ENCODE results near the gene PDE2A.

The PDE2A gene

GRCh38 chr11:72688929-72689328 lies 14.7 kb upstream of the PDE2A start:
- Histone ChIP-seq H3K27me3 (ENCODE audit: control insufficient read depth, insufficient read depth, low read length) (no peaks in the 10 kb centered on the region), H3K27ac (ENCODE audit: low read length) (no peak overlapping the region), H3K4me1 (ENCODE audit: control insufficient read depth, low read depth, low read length) (no peaks in the 10 kb centered on the region), H3K9ac (ENCODE audit: low read length) (no peak overlapping the region), H3K4me3 (ENCODE audit: low read length) (no peak overlapping the region), H3K36me3 (ENCODE audit: control insufficient read depth, low read depth, low read length) (peaks cover 6% of the 10 kb centered on the region), H3K9me3 (ENCODE audit: control insufficient read depth, low read depth, low read length) (no peaks in the 10 kb centered on the region)

DNA sequence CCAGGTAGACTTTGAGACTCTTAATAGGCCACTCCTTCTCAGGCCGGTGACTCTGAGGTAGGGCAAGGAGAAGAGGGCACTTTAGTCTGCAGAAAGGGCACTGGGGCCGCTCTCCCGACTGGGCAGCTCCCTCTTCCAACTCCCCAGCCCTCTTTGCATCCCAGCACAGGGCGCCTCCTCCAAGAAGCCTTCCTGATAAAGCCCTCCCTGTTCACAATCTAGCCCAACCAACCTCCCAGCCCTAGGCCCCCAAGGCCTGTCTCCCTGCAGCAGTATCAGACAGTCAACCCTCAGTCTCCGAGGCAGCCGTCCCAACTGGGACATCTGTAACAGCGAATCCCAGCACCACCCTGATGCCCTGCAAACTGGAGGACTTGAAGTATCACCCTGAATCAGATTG lies 14.3 kb upstream of the PDE2A start:
- Histone ChIP-seq H3K9ac (ENCODE audit: low read length) (no peak overlapping the region), H3K36me3 (ENCODE audit: control insufficient read depth, low read depth, low read length) (peaks cover 6% of the 10 kb centered on the region)

DNA sequence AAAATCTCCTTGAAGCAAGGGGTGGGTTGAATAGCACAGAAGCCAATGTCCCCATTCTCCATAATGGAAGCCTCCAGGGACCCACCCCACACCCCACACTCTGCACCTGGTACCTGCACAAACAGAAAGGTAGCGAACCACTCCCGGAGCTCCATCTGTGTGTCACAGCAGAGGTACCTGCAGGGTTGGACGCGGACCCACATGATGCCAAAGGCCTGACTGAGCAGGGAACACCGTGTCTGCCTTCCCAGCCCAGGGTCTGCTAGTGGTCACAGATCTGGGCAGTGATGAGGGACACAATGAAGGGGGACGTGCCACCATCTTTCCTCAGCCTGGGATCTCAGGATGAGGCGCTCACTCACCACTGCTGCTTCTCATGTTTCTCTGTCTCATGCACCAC lies 13.1 kb upstream of the PDE2A start:
- Histone ChIP-seq H3K9me3 (ENCODE audit: control insufficient read depth, low read depth, low read length) (no peaks in the 10 kb centered on the region), H3K4me3 (ENCODE audit: low read length) (no peak overlapping the region), H3K9ac (ENCODE audit: low read length) (no peak overlapping the region), H3K27me3 (ENCODE audit: control insufficient read depth, insufficient read depth, low read length) (no peaks in the 10 kb centered on the region), H3K36me3 (ENCODE audit: control insufficient read depth, low read depth, low read length) (no peaks in the 10 kb centered on the region), H3K4me1 (ENCODE audit: control insufficient read depth, low read depth, low read length) (no peaks in the 10 kb centered on the region), H3K27ac (ENCODE audit: low read length) (no peak overlapping the region)

More for the DNA sequence above, 14.3 kb upstream of the PDE2A start:
- Histone ChIP-seq H3K4me3 (ENCODE audit: low read length) (no peak overlapping the region), H3K4me1 (ENCODE audit: control insufficient read depth, low read depth, low read length) (no peaks in the 10 kb centered on the region), H3K27ac (ENCODE audit: low read length) (no peak overlapping the region), H3K9me3 (ENCODE audit: control insufficient read depth, low read depth, low read length) (no peaks in the 10 kb centered on the region), H3K27me3 (ENCODE audit: control insufficient read depth, insufficient read depth, low read length) (no peaks in the 10 kb centered on the region)

- H3K27ac ChIP-seq (ENCODE audit: low read length) = no peak overlapping the region
- no peaks in the 10 kb centered on the region for H3K4me1 ChIP-seq (ENCODE audit: control insufficient read depth, low read depth, low read length)
- H3K36me3 ChIP-seq (ENCODE audit: control insufficient read depth, low read depth, low read length) = no peaks in the 10 kb centered on the region
Observed at GRCh38 chr11:72686639-72687220, 12.5 kb upstream of the PDE2A start.

GRCh38 chr11:72685560-72686480 lies 11.6 kb upstream of the PDE2A start:
- Histone ChIP-seq H3K9me3 (ENCODE audit: control insufficient read depth, low read depth, low read length) (no peaks in the 10 kb centered on the region), H3K27me3 (ENCODE audit: control insufficient read depth, insufficient read depth, low read length) (no peaks in the 10 kb centered on the region), H3K9ac (ENCODE audit: low read length) (no peak overlapping the region), H3K4me1 (ENCODE audit: control insufficient read depth, low read depth, low read length) (no peaks in the 10 kb centered on the region), H3K27ac (ENCODE audit: low read length) (no peak overlapping the region), H3K36me3 (ENCODE audit: control insufficient read depth, low read depth, low read length) (no peaks in the 10 kb centered on the region), H3K4me3 (ENCODE audit: low read length) (no peak overlapping the region)

More at GRCh38 chr11:72686639-72687220, 12.5 kb upstream of the PDE2A start:
- H3K9ac ChIP-seq (ENCODE audit: low read length) = no peak overlapping the region
- H3K4me3 ChIP-seq (ENCODE audit: low read length) = no peak overlapping the region
- no peaks in the 10 kb centered on the region for H3K9me3 ChIP-seq (ENCODE audit: control insufficient read depth, low read depth, low read length)
- H3K27me3 ChIP-seq (ENCODE audit: control insufficient read depth, insufficient read depth, low read length) = no peaks in the 10 kb centered on the region

DNA sequence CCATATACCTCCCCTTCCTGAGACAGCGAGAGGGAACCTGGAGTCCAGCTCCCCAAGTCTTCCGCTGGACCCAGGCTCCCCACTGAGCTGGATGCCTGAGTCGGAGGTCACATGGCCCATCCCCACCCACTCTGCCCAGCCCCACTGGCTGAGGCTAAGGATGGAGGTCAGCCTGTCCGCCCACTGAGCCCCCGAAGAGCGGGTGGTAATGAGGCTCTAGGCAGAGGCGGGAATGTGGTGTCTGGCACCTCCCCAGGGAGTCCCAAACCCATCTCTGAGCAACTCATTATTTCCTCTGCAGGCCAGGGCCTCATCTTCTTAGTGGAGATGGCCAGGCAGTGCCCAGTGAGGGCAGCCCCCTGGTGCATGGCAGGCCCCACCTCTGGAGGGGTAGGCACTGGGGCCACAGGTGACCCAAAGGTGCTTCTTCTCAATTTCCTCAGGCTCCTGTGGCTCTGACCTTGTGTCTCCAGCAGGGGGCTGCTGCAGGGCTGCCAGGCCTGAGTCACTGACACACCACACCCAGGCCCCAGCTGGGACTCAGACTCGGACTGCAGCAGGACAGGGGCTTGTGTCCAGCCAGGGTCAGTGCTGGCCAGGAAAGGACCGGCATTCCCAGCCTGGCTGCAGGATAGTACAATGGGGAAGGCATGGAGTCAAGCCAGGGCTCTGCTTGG lies 10.2 kb upstream of the PDE2A start:
- H3K9ac ChIP-seq (ENCODE audit: low read length) = no peak overlapping the region
- H3K27me3 ChIP-seq (ENCODE audit: control insufficient read depth, insufficient read depth, low read length) = peaks cover 4% of the 10 kb centered on the region
- H3K4me1 ChIP-seq (ENCODE audit: control insufficient read depth, low read depth, low read length) = no peaks in the 10 kb centered on the region
- H3K9me3 ChIP-seq (ENCODE audit: control insufficient read depth, low read depth, low read length) = no peaks in the 10 kb centered on the region
- no peak overlapping the region for H3K4me3 ChIP-seq (ENCODE audit: low read length)
- no peaks in the 10 kb centered on the region for H3K36me3 ChIP-seq (ENCODE audit: control insufficient read depth, low read depth, low read length)
- no peak overlapping the region for H3K27ac ChIP-seq (ENCODE audit: low read length)

DNA sequence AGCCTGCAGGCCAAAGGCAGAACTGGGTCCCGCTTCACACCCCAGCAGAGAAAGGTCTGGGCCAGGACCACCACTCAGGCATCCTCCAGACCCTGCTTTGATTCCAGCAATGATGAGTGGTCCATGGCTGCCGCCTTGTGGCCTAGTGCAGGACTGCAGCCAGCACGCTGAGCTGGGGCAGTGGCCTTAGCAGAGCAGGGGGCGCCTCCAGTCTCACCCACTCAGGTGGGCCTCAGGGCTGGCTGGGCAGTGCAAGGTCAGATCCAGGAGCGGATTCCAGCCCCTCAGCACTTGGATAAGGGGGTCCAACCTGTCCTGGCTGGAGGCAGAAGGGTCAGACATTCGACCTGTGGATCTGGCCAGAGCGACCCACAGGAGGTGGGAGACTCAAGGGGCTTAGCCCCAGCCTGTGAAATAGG lies 9.6 kb upstream of the PDE2A start:
- H3K4me1 ChIP-seq (ENCODE audit: control insufficient read depth, low read depth, low read length) = no peaks in the 10 kb centered on the region
- H3K9ac ChIP-seq (ENCODE audit: low read length) = no peak overlapping the region
- H3K27me3 ChIP-seq (ENCODE audit: control insufficient read depth, insufficient read depth, low read length) = peaks cover 10% of the 10 kb centered on the region
- no peak overlapping the region for H3K27ac ChIP-seq (ENCODE audit: low read length)
- H3K4me3 ChIP-seq (ENCODE audit: low read length) = no peak overlapping the region
- H3K9me3 ChIP-seq (ENCODE audit: control insufficient read depth, low read depth, low read length) = no peaks in the 10 kb centered on the region
- no peaks in the 10 kb centered on the region for H3K36me3 ChIP-seq (ENCODE audit: control insufficient read depth, low read depth, low read length)

GRCh38 chr11:72682858-72683243 lies 8.6 kb upstream of the PDE2A start:
- H3K27ac ChIP-seq (ENCODE audit: low read length) = no peak overlapping the region

GRCh38 chr11:72682238-72682857 lies 8.1 kb upstream of the PDE2A start:
- Histone ChIP-seq H3K27me3 (ENCODE audit: control insufficient read depth, insufficient read depth, low read length) (peaks cover 24% of the 10 kb centered on the region), H3K36me3 (ENCODE audit: control insufficient read depth, low read depth, low read length) (no peaks in the 10 kb centered on the region), H3K9me3 (ENCODE audit: control insufficient read depth, low read depth, low read length) (no peaks in the 10 kb centered on the region), H3K4me1 (ENCODE audit: control insufficient read depth, low read depth, low read length) (no peaks in the 10 kb centered on the region), H3K27ac (ENCODE audit: low read length) (no peak overlapping the region), H3K9ac (ENCODE audit: low read length) (no peak overlapping the region), H3K4me3 (ENCODE audit: low read length) (no peak overlapping the region)

More at GRCh38 chr11:72682858-72683243, 8.6 kb upstream of the PDE2A start:
- H3K36me3 ChIP-seq (ENCODE audit: control insufficient read depth, low read depth, low read length) = no peaks in the 10 kb centered on the region
- H3K4me1 ChIP-seq (ENCODE audit: control insufficient read depth, low read depth, low read length) = no peaks in the 10 kb centered on the region
- no peak overlapping the region for H3K4me3 ChIP-seq (ENCODE audit: low read length)
- no peak overlapping the region for H3K9ac ChIP-seq (ENCODE audit: low read length)
- no peaks in the 10 kb centered on the region for H3K9me3 ChIP-seq (ENCODE audit: control insufficient read depth, low read depth, low read length)
- H3K27me3 ChIP-seq (ENCODE audit: control insufficient read depth, insufficient read depth, low read length) = peaks cover 19% of the 10 kb centered on the region

GRCh38 chr11:72681226-72682153 lies 7.3 kb upstream of the PDE2A start:
- Histone ChIP-seq H3K27ac (ENCODE audit: low read length) (no peak overlapping the region), H3K36me3 (ENCODE audit: control insufficient read depth, low read depth, low read length) (no peaks in the 10 kb centered on the region), H3K4me3 (ENCODE audit: low read length) (no peak overlapping the region), H3K4me1 (ENCODE audit: control insufficient read depth, low read depth, low read length) (peaks cover 1% of the 10 kb centered on the region), H3K9me3 (ENCODE audit: control insufficient read depth, low read depth, low read length) (no peaks in the 10 kb centered on the region), H3K9ac (ENCODE audit: low read length) (no peak overlapping the region), H3K27me3 (ENCODE audit: control insufficient read depth, insufficient read depth, low read length) (peaks cover 30% of the 10 kb centered on the region)
